Measurements from ENCODE around the gene AFF2.

Gene AFF2

DNA sequence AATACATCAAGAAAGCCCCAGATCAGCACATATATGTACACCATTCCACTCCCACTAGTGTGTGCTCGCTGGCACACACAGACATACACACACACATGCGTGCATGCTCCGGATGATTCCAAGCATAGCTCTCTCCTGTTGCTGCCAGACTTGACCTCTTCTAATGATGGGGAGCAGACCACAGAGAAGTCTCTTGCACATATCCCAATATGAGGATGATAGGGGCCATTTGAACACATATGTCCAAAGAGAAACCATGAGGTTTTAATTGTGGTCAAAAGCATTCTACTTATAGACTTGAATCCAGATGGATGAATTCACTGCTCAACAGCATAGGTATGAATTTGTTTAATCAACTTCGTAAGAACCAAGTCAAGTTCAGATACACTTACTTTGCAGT is 214.9 kb downstream of the AFF2 start:
- no peaks in the 10 kb centered on the region for H3K27me3 ChIP-seq (ENCODE audit: control insufficient read depth, insufficient read depth, low read length)

DNA sequence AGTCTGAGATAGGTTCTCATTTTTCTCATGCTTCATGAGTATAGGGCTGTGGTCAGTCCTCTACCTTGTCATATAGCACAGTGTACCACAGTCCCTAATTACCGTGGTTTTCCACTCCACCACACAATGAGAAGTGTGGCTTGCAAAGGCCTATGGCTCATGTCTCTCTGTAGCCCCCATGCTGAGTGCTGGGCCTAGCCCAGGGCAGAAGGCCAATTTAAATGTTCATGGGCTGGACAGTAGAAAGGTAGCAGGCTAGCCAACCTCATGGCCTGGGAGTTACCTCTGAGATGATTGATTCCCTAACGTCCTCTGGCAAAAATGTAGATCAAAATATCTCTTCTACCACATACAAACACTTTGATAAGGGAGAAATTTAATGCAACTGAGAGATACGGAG is 222.5 kb downstream of the AFF2 start:
- no peaks in the 10 kb centered on the region for H3K9me3 ChIP-seq (ENCODE audit: control insufficient read depth, low read length)
- H3K36me3 ChIP-seq (ENCODE audit: control insufficient read depth, insufficient read depth, low read length) = no peaks in the 10 kb centered on the region
- no peaks in the 10 kb centered on the region for H3K4me1 ChIP-seq (ENCODE audit: control insufficient read depth, insufficient read depth, low read length)
- no peaks in the 10 kb centered on the region for H3K27me3 ChIP-seq (ENCODE audit: control insufficient read depth, insufficient read depth, low read length)
- H3K4me3 ChIP-seq (ENCODE audit: low read length) = no peak overlapping the region
- H3K9ac ChIP-seq (ENCODE audit: low read length) = no peak overlapping the region

More for the DNA sequence above, 214.9 kb downstream of the AFF2 start:
- no peak overlapping the region for H3K4me3 ChIP-seq (ENCODE audit: low read length)
- no peaks in the 10 kb centered on the region for H3K9me3 ChIP-seq (ENCODE audit: control insufficient read depth, low read length)
- no peak overlapping the region for H3K9ac ChIP-seq (ENCODE audit: low read length)
- no peaks in the 10 kb centered on the region for H3K4me1 ChIP-seq (ENCODE audit: control insufficient read depth, insufficient read depth, low read length)
- H3K36me3 ChIP-seq (ENCODE audit: control insufficient read depth, insufficient read depth, low read length) = no peaks in the 10 kb centered on the region

DNA sequence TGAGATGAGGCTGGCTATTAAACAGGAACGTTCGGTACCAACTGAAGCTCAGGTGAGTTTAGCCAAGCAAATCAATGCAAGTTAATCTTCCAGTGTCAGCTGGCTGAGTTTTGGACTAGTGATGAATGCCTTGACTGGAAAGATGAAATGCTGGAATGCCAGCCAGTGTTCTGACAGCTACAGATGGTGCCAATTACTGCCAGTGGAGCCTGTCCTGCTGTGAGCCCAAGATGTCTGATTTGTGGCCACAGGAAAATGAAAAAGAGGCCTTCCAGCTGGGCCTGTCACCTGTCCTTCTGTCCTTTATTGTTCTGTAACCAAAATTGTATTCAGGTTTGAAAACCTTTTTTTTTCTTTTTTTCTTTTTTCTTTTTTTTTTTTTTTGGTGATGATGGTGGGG is 223.1 kb downstream of the AFF2 start:
- no peak overlapping the region for H3K4me3 ChIP-seq (ENCODE audit: low read length)
- no peaks in the 10 kb centered on the region for H3K36me3 ChIP-seq (ENCODE audit: control insufficient read depth, insufficient read depth, low read length)
- no peak overlapping the region for H3K9ac ChIP-seq (ENCODE audit: low read length)
- H3K9me3 ChIP-seq (ENCODE audit: control insufficient read depth, low read length) = no peaks in the 10 kb centered on the region
- H3K4me1 ChIP-seq (ENCODE audit: control insufficient read depth, insufficient read depth, low read length) = no peaks in the 10 kb centered on the region
- H3K27me3 ChIP-seq (ENCODE audit: control insufficient read depth, insufficient read depth, low read length) = no peaks in the 10 kb centered on the region

DNA sequence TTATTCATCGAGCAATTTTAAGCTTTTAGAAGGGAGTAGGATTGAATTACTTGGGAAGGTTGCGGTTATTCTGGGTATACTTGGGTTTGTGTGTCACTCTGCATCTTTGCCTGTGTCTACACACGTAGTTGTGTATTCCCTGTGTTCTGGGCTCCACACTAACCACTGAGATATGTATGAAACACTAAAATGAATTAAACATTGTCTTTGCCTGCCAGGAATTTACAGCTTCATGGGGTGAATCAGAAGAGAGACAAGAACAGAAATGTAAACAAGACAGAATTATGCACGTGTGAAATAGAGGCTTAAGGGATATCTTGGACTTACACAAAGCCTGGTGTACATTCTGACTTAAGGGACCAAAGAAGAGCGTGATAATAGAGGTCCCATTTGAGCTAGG is 228.5 kb downstream of the AFF2 start:
- no peaks in the 10 kb centered on the region for H3K9me3 ChIP-seq (ENCODE audit: control insufficient read depth, low read length)
- no peak overlapping the region for H3K4me3 ChIP-seq (ENCODE audit: low read length)
- H3K9ac ChIP-seq (ENCODE audit: low read length) = no peak overlapping the region
- H3K36me3 ChIP-seq (ENCODE audit: control insufficient read depth, insufficient read depth, low read length) = no peaks in the 10 kb centered on the region
- H3K27me3 ChIP-seq (ENCODE audit: control insufficient read depth, insufficient read depth, low read length) = no peaks in the 10 kb centered on the region
- no peaks in the 10 kb centered on the region for H3K4me1 ChIP-seq (ENCODE audit: control insufficient read depth, insufficient read depth, low read length)

DNA sequence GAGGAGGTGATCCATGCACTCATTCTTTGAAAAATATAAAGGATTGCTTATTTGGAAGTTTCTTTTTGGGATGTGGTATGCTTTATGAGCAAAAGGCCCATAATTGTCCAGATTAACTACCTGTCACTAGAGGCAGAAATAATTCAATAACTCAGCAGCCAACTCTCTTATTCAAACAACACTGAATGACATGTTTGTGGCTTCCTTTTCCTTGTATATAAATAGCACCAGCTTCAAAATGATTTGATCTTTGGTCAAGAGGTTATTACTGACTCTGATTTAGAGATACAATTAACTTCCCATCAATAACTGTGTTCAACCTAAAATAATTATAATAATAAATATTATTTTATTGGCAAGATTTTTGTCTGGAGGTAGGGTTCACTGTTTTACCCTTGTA is 232.3 kb downstream of the AFF2 start:
- Histone ChIP-seq H3K9me3 (ENCODE audit: control insufficient read depth, low read length) (no peaks in the 10 kb centered on the region), H3K27me3 (ENCODE audit: control insufficient read depth, insufficient read depth, low read length) (no peaks in the 10 kb centered on the region), H3K36me3 (ENCODE audit: control insufficient read depth, insufficient read depth, low read length) (no peaks in the 10 kb centered on the region), H3K4me3 (ENCODE audit: low read length) (no peak overlapping the region), H3K9ac (ENCODE audit: low read length) (no peak overlapping the region), H3K4me1 (ENCODE audit: control insufficient read depth, insufficient read depth, low read length) (no peaks in the 10 kb centered on the region)

DNA sequence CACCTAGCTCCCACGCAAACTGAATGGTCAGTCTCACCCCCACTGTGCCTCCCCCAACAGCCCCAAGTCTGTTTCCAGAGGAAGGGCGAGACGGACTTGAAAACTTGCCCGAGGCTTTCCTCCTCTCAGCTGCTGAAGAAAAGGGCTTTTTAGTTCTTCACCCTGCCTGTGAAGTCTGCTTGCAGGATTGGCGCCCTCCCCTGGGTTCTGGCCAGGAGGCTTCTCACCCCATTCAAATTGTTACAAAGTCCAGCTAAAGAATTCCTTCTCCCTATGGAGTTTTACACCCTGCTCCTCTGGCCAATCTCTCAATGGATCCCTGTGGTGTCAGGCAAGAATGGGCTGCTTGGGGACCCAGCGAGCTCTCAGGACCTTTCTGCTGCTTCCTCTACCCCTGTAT is 241.0 kb downstream of the AFF2 start:
- H3K36me3 ChIP-seq (ENCODE audit: control insufficient read depth, insufficient read depth, low read length) = no peaks in the 10 kb centered on the region
- no peaks in the 10 kb centered on the region for H3K4me1 ChIP-seq (ENCODE audit: control insufficient read depth, insufficient read depth, low read length)
- no peaks in the 10 kb centered on the region for H3K9me3 ChIP-seq (ENCODE audit: control insufficient read depth, low read length)
- H3K9ac ChIP-seq (ENCODE audit: low read length) = no peak overlapping the region
- no peaks in the 10 kb centered on the region for H3K27me3 ChIP-seq (ENCODE audit: control insufficient read depth, insufficient read depth, low read length)
- H3K4me3 ChIP-seq (ENCODE audit: low read length) = no peak overlapping the region

DNA sequence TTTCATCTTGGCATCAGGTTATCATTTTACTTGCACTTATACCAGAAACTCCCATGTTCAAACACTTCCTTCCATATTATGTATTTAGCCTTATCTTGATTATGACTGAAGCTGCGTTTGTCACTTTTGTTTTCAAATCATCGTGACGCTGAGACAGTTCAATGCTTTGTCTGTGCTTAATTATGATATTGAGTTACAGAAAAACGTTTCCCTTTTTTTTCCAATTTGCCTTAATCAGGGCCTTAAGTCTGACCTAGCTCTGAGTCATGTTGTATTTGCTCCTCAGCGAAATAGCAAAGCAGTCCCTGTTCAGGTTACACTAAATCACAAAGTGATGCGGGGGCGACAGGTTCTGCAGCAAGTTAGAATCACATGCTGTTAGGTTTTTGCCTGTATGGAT is 254.7 kb downstream of the AFF2 start:
- no peak overlapping the region for H3K9ac ChIP-seq (ENCODE audit: low read length)
- no peaks in the 10 kb centered on the region for H3K36me3 ChIP-seq (ENCODE audit: control insufficient read depth, insufficient read depth, low read length)
- no peaks in the 10 kb centered on the region for H3K27me3 ChIP-seq (ENCODE audit: control insufficient read depth, insufficient read depth, low read length)
- H3K4me3 ChIP-seq (ENCODE audit: low read length) = no peak overlapping the region
- no peaks in the 10 kb centered on the region for H3K4me1 ChIP-seq (ENCODE audit: control insufficient read depth, insufficient read depth, low read length)
- no peaks in the 10 kb centered on the region for H3K9me3 ChIP-seq (ENCODE audit: control insufficient read depth, low read length)

DNA sequence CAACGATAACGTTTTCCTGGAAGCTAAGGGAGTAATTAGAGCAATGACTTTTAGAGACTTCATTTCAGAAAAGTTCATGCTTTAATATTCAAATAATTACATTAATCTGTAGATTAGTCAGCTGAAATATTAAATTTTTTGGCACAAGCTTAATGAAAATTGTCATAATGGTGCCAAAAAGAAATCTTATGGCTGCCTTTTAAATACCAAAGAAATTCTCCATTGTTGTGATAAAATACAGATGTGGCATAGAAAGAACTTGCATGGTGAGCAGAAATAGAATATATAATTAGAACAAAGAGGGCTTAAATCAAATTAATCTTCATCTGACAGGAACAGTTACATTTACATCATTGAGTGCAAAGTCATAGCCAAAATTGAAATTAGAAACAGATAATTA is 263.5 kb downstream of the AFF2 start:
- H3K27me3 ChIP-seq (ENCODE audit: control insufficient read depth, insufficient read depth, low read length) = no peaks in the 10 kb centered on the region
- no peaks in the 10 kb centered on the region for H3K4me1 ChIP-seq (ENCODE audit: control insufficient read depth, insufficient read depth, low read length)
- no peak overlapping the region for H3K4me3 ChIP-seq (ENCODE audit: low read length)
- no peaks in the 10 kb centered on the region for H3K36me3 ChIP-seq (ENCODE audit: control insufficient read depth, insufficient read depth, low read length)
- H3K9me3 ChIP-seq (ENCODE audit: control insufficient read depth, low read length) = no peaks in the 10 kb centered on the region
- no peak overlapping the region for H3K9ac ChIP-seq (ENCODE audit: low read length)

DNA sequence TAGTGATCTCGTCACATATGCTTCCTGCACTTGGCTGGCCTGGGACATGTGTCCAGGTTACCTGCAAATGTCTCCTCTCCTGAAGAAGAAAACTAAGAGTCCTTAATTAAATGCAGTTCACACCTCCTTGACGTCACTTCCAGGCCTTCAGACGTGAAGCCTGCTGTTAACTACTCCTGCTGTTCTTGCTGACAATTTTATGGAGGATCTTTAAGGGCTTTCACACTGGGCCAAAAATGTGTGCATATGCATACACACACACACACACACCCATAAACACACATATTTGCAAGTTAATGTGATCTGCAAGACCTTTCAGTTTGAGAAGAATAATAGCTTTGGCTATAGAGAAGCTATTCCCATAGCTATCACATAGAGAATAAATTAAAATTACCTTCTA is 267.9 kb downstream of the AFF2 start:
- no peak overlapping the region for H3K9ac ChIP-seq (ENCODE audit: low read length)
- no peaks in the 10 kb centered on the region for H3K9me3 ChIP-seq (ENCODE audit: control insufficient read depth, low read length)
- no peaks in the 10 kb centered on the region for H3K27me3 ChIP-seq (ENCODE audit: control insufficient read depth, insufficient read depth, low read length)
- no peaks in the 10 kb centered on the region for H3K4me1 ChIP-seq (ENCODE audit: control insufficient read depth, insufficient read depth, low read length)
- H3K36me3 ChIP-seq (ENCODE audit: control insufficient read depth, insufficient read depth, low read length) = no peaks in the 10 kb centered on the region
- H3K4me3 ChIP-seq (ENCODE audit: low read length) = no peak overlapping the region

DNA sequence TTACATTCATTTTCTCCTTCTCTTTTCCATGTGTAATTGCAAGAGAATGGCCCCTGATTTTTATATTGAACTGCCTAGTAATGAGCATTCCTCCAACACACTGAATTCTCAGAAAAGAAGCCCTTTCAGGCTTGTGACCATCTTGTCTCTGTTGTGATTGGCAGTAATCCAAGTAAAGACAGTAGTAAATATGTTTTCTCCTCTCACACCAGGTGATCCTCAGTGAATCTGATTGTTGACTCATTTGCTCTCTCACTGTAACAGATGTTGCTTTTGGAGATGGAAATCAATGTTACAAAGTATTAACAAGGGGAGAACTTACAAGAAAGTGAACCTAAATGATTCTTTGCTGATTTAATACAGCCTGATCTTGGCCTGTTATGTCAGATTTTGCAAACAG is 271.0 kb downstream of the AFF2 start:
- no peaks in the 10 kb centered on the region for H3K36me3 ChIP-seq (ENCODE audit: control insufficient read depth, insufficient read depth, low read length)
- H3K4me1 ChIP-seq (ENCODE audit: control insufficient read depth, insufficient read depth, low read length) = no peaks in the 10 kb centered on the region
- no peak overlapping the region for H3K9ac ChIP-seq (ENCODE audit: low read length)
- H3K9me3 ChIP-seq (ENCODE audit: control insufficient read depth, low read length) = no peaks in the 10 kb centered on the region
- H3K27me3 ChIP-seq (ENCODE audit: control insufficient read depth, insufficient read depth, low read length) = no peaks in the 10 kb centered on the region
- H3K4me3 ChIP-seq (ENCODE audit: low read length) = no peak overlapping the region

DNA sequence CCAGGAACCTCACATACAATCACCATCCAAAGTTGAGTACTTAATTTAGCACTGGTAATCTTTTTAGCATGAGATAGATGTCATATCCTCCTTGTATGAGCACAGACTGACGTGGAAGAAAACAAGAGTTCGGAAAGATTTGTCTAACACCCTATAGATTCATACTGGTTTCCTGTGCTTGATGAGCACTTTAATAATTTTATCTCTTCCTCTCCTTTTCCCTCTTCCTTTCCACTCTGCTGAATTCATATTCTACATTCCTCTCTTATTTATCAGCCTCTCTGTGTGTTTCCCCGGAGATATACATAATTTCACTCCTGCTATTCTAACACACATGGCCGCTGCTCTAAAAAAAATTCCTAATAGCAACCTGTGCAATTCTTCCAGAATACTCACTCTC is 273.9 kb downstream of the AFF2 start:
- Histone ChIP-seq H3K36me3 (ENCODE audit: control insufficient read depth, insufficient read depth, low read length) (no peaks in the 10 kb centered on the region), H3K4me3 (ENCODE audit: low read length) (no peak overlapping the region), H3K9me3 (ENCODE audit: control insufficient read depth, low read length) (no peaks in the 10 kb centered on the region), H3K4me1 (ENCODE audit: control insufficient read depth, insufficient read depth, low read length) (no peaks in the 10 kb centered on the region), H3K27me3 (ENCODE audit: control insufficient read depth, insufficient read depth, low read length) (no peaks in the 10 kb centered on the region), H3K9ac (ENCODE audit: low read length) (no peak overlapping the region)

DNA sequence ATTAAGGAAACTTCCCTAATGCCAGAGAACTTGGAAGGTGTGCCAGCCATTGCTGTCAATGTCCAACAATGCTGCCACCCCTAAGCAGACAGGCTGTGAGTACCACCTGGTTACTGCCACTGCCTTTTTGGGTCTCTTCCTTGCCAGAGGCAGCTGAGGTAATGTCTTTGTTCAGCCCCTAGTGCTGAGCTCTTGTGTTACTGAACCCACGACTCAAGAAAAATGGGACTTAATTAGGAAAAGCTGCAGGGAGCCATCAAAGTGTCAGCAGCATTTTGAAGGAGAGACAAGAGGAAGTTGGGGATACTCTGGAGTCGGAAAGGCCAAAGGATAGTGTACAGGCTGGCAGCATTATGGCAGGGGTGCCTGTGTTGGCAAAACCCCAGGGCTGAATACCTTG is 283.7 kb downstream of the AFF2 start:
- H3K36me3 ChIP-seq (ENCODE audit: control insufficient read depth, insufficient read depth, low read length) = no peaks in the 10 kb centered on the region
- H3K4me1 ChIP-seq (ENCODE audit: control insufficient read depth, insufficient read depth, low read length) = no peaks in the 10 kb centered on the region
- no peaks in the 10 kb centered on the region for H3K9me3 ChIP-seq (ENCODE audit: control insufficient read depth, low read length)
- H3K27me3 ChIP-seq (ENCODE audit: control insufficient read depth, insufficient read depth, low read length) = no peaks in the 10 kb centered on the region
- H3K4me3 ChIP-seq (ENCODE audit: low read length) = no peak overlapping the region
- H3K9ac ChIP-seq (ENCODE audit: low read length) = no peak overlapping the region

DNA sequence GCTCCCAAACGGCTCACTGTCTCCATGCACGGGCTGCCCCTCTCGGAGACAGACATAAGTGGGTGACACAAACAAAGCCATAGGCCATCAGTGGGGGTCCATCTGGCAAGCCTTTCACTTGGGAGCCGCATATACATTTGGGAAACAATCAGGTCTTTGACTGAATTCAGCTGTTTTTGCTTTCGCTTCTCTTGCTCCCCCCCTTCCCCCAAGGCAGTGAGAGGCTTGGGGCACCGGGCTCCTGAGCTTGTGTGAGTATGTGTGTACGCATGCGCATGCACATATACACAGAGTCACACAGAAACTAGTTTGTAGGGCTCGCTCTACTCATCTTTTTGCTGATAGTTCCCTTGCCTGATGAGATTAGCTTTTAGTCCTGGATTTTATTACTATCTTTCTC is 284.4 kb downstream of the AFF2 start:
- Histone ChIP-seq H3K4me3 (ENCODE audit: low read length) (no peak overlapping the region), H3K36me3 (ENCODE audit: control insufficient read depth, insufficient read depth, low read length) (no peaks in the 10 kb centered on the region), H3K9ac (ENCODE audit: low read length) (no peak overlapping the region), H3K27me3 (ENCODE audit: control insufficient read depth, insufficient read depth, low read length) (no peaks in the 10 kb centered on the region), H3K9me3 (ENCODE audit: control insufficient read depth, low read length) (no peaks in the 10 kb centered on the region), H3K4me1 (ENCODE audit: control insufficient read depth, insufficient read depth, low read length) (no peaks in the 10 kb centered on the region)

Data from mucosa of stomach (tissue), 1 donor.